PFSK-1 (cell line): ENCODE results near the gene PDGFRB.

ENCODE experiments used
- FOXP2 ChIP-seq: optimal IDR thresholded peaks from 2 replicates; pipeline ENCODE3; 2011; ENCODE audit warnings: borderline replicate concordance, control low read depth, inconsistent platforms; ENCODE audit not compliant: insufficient read depth; ENCODE audit errors: extremely low read length, extremely low read depth
- POLR2AphosphoS5 ChIP-seq: IDR thresholded peaks from 2 replicates; pipeline ENCODE4 v1.6.1; 2012; ENCODE audit warnings: low read depth, mild to moderate bottlenecking, control low read depth, low read length, moderate library complexity
- SIN3A ChIP-seq: IDR thresholded peaks from 2 replicates; pipeline ENCODE4 v1.6.1; 2012; ENCODE audit warnings: mild to moderate bottlenecking, low read length, moderate library complexity, borderline replicate concordance; ENCODE audit not compliant: insufficient read depth
- TAF1 ChIP-seq: IDR thresholded peaks from 2 replicates; pipeline ENCODE4 v1.6.1; 2012; ENCODE audit warnings: low read length, control low read depth, borderline replicate concordance; ENCODE audit not compliant: insufficient read depth
- TF ChIP-seq, protein P1 (sequence below), 2 experiments: IDR thresholded peaks; 2 replicates each; pipeline versions ENCODE4 v1.6.1 to v1.8.0; 2011 to 2012; ENCODE audit warnings: low read depth in 2 of 2, low read length in 2 of 2, control low read depth in 1 of 2, inconsistent platforms in 1 of 2, mild to moderate bottlenecking in 1 of 2, moderate library complexity in 1 of 2; ENCODE audit not compliant: insufficient read depth in 1 of 2

- TF ChIP-seq POLR2AphosphoS5, result no peak
- TF ChIP-seq TAF1, result no peak
- no peak for TF ChIP-seq SIN3A
- TF ChIP-seq FOXP2, result no peak
- TF ChIP-seq, protein P1, sequence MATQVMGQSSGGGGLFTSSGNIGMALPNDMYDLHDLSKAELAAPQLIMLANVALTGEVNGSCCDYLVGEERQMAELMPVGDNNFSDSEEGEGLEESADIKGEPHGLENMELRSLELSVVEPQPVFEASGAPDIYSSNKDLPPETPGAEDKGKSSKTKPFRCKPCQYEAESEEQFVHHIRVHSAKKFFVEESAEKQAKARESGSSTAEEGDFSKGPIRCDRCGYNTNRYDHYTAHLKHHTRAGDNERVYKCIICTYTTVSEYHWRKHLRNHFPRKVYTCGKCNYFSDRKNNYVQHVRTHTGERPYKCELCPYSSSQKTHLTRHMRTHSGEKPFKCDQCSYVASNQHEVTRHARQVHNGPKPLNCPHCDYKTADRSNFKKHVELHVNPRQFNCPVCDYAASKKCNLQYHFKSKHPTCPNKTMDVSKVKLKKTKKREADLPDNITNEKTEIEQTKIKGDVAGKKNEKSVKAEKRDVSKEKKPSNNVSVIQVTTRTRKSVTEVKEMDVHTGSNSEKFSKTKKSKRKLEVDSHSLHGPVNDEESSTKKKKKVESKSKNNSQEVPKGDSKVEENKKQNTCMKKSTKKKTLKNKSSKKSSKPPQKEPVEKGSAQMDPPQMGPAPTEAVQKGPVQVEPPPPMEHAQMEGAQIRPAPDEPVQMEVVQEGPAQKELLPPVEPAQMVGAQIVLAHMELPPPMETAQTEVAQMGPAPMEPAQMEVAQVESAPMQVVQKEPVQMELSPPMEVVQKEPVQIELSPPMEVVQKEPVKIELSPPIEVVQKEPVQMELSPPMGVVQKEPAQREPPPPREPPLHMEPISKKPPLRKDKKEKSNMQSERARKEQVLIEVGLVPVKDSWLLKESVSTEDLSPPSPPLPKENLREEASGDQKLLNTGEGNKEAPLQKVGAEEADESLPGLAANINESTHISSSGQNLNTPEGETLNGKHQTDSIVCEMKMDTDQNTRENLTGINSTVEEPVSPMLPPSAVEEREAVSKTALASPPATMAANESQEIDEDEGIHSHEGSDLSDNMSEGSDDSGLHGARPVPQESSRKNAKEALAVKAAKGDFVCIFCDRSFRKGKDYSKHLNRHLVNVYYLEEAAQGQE (IDR thresholded peaks at IDR 0.05; ENCODE audit: insufficient read depth in 1 of 2, low read depth in 2 of 2, low read length in 2 of 2), result no peak
Measured at GRCh38 chr5:150082374-150082773, 73.3 kb downstream of the PDGFRB start.
